Measurements from ENCODE around the gene G6PC3.
A peak's percentile ranks its signal among the peaks of the same experiment; 100 is the strongest.
"Not testable (repeated sequence)": the region's sequence is repeated elsewhere in the genome, so short reads cannot be mapped to it uniquely, and the experiment has no call there.

G6PC3 gene

GRCh38 chr17:44109312-44109630, 38.7 kb downstream of the G6PC3 start:
- DNase-seq: no peak

DNA sequence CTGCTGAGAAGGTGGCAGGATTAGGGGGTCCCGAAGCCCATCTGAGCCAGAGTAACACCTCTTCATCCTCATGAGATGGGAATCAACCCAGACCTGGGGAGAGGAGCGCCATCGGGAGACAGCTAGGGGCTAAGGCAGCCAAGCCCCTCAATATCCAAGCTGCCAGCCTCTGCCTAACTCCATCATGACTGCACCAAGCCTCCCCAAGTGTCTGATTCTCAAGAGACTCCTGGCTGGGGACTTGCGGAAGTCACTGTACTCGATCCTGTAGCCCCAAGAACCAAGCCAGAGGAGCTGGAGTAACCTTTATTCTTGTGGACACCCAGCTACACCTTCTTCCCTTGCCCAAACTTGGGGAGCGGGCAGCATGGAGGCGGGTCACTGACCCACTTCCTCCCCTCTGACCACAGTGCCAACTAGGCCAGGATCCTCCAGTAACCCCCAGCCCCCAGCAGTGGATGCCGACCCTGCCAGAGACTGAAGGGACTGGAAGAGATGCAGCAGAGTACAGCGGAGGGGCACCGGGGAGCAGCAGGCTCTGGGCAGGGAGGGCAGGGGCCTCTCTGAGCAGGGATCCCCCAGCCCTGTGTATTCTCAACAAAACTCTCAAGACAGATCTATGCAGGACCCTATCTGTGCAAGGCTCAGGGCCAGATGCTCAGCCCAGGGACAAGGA, 39.6 kb downstream of the G6PC3 start:
- DNase-seq: no peak

DNA sequence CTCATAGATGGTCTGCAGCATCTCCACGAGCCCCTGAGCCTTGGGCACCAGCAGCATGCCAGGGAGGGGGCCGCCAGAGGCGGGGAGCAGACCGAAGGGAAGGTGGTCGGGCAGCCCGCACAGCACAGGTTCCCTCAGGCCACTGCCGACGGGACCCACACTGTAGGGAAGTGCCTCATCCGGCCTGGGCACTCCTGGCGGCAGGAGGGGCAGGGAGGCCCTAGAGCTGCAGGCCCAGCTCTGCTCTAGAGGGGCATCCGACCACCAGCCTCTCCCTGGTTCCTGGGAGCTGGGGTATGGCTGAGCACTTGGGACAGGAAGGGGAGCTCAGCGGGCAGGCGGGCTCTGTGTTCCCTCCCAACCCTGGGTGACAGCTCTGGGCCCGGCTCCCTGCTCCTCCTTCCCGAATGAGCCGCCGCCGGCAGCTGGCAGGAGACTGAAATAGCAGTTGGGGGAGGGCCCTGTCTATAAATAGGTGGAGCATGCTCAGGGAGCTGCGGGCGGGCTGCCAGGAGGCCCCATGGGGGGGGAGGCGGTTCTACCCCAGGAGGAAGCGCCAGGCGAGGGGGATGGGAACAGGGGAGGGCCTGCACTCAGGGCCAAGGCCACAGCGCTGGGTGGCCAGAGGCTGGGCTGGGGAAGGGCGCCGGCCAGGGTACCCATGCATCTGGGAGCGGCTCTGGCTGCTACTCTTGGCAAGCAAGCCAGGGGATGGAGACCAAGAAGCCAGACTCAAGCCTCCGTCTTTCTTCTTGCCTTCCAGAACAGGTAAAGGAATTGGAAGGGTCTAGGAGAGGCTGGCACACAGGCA, 40.5 kb downstream of the G6PC3 start:
- DNase-seq: peak; percentile 96 to 99

- no peak for DNase-seq
Observed at GRCh38 chr17:44111777-44112176, 41.2 kb downstream of the G6PC3 start.

GRCh38 chr17:44112284-44113280, 42.0 kb downstream of the G6PC3 start:
- DNase-seq: peak; percentile 70 to 75

DNA sequence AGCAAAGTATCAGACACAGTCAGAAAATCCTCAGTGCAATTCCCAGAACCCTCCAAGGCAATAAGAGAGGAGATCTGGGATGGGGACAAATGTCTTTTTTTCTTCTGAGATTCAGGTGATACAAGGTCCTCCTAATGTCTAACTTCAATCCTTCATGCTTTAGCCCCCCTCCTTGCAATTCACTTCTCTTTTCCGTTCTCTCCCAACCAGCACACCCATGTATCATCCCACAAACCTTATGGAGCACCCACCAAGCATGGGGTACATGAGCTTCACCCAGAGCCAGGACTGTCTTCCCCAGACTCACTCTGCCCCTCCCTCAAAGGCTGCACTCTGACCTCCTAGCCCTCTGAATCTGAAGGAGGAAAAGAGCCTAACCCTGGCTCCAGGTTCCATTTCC, 42.8 kb downstream of the G6PC3 start:
- DNase-seq: no peak

DNA sequence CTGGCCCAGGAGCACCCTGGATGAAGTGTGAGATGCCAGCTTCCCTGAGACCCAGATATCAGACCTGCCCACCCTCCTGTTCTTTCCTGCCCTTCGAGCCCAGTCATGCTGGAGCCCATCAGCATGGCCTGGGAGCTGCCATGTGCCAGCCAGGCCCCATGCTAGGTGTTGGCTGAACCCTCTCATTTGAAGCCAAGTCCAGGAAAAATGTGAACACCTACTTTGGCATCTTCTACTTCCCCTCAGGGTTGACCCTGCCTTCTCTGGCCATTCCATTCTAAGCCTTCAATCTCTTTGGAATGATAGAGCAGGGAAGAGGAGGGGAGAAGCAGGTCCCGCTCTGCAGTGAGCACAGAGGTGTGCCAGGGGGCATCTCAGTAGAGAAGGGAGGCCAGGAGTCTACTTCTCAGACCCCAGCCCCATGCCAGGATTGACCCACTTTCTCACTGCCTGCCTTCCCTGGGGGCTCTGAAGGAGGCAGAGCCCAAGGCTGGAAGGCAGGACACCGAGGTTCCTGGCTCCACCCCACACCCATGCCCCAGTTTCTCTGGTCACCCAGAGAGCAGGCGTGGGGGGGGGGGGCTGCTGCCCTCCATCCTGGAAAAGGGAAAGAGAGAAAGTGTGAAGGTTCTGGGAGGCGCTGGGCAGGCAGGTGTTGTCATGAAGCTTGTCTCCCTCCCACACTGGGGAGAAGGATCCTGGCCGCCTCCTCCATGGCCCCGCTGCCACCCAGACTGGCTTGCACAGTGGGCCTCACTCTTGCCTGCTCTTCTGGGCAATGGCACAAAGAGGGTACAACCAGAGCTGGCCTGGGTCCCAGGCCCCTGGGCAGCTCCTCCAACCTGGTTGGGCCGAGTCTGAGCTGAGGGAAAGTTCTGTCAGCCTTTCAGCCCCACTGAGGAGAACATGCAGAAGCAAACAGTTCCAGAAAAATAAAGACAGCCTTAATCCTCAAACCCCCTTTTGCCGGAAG, 43.6 kb downstream of the G6PC3 start:
- no peak for DNase-seq

DNA sequence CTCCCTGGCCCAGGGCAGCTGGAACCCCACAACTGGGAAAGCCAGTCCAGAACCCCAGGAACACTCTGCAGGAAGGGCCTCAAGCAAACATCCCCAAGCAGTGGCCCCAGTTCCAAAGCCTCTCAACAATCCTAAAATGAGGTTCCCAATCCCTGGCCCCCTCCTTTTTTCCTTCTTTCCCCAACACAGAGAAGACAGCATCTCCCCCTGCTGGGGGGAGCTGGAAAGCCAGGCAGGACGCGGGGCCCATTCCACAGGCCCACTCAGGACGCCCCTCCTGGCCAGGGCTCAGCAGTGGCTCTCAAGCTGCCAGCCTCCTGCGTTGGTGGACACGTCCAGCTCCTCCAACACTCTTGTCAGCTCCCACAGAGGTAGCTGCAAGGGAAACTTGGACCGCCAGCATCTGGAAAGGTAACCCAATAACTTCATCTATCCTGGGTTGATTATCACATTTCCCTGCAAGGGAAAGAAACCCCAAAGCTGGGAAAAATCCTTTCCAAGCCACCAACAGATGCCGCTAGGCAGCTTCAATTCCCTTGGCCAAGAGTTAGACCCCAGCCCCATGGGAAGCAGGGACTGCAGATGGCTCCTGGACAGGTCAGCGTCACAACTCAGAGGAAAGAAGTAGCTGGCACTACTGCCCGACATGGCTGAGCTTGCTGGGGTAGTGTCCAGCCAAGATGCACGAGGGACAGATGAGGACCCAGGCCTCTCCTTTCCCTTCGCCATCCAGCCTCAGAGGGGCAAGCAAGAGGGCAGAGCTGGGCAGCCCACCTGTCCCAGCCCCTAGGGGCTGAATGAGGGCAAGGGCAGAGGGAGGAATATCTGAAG, 45.3 kb downstream of the G6PC3 start:
- DNase-seq: peak; percentile 30 to 46

- no peak for DNase-seq
Observed at GRCh38 chr17:44117351-44117750, 46.8 kb downstream of the G6PC3 start.

- DNase-seq: no peak
Observed at GRCh38 chr17:44118427-44119050, 48.0 kb downstream of the G6PC3 start.

DNA sequence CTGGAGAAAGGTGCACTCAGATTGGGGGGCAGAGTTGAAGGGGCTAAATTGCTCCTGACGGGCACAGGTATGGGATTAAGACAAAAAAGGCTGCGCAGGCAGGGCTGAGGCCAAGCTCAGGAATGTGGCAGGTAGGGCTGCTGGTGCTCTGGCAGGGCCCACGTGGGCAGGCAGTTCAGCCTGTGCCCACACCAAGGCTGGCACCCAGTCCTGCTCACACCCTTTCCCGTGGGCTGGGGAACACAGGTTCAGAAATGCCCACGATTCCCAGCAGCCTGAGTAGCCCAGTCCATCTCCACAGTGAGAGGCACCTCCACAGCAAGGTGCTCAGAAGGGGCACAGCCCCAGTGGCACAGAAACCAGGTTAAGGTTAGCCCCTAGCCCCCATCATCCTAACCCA, 48.5 kb downstream of the G6PC3 start:
- DNase-seq: no peak

DNA sequence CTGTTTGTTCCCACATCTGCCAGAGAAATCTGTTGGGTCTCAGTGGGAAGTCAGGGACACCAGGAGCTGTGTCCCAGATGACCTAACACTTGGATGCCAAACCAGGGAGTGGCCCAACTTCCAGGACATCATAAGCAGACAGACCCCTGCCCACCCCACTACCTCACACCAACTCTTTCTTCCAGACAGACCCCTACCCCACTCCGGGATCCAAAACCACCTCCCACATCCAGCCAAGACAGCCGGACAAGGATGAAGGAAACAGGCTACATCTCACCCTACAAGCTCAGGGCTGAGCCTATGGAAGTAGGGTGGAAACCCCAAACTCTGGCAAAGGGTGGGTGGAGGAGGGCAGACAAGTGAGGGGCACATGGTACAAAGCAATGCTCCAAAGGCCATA, 49.3 kb downstream of the G6PC3 start:
- DNase-seq: no peak

DNA sequence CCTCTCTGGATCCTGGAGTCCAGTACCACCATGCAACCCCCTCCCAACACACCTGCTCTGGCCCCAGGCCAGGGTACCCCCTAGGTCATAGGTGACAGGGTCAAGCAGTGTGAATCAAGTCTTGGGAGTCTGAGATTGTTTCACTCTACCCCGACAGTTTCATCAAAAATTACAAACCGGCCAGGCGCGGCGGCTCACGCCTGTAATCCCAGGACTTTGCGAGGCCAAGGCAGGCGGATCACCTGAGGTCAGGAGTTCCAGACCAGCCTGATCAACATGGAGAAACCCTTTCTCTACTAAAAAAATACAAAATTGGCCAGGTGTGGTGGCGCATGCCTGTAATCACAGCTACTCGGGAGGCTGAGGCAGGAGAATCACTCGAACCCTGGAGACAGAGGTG, 49.7 kb downstream of the G6PC3 start:
- not testable (repeated sequence) for DNase-seq

- DNase-seq: no peak
Observed at GRCh38 chr17:44120851-44121605, 50.5 kb downstream of the G6PC3 start.

- DNase-seq: no peak
Observed at GRCh38 chr17:44121997-44122815, 51.7 kb downstream of the G6PC3 start.

- no peak for DNase-seq
Observed at GRCh38 chr17:44122816-44123355, 52.4 kb downstream of the G6PC3 start.

- peak; percentile 94 for DNase-seq
Observed at GRCh38 chr17:44123356-44124117, 53.0 kb downstream of the G6PC3 start, which contains the start of gene HDAC5. HDAC5 (minus strand) TSS chr17:44123641; CDS start chr17:44117515, 6,126 bp downstream.

GRCh38 chr17:44124118-44124438, 53.5 kb downstream of the G6PC3 start:
- no peak for DNase-seq

All from SHP77 (cell line).